Kidney capillary endothelial cell (primary cell): ENCODE measurements around the gene SVOPL.

Source experiments
- DNase-seq: peaks from one replicate; pipeline ENCODE4 v3.0.0-alpha.2; 2018; ENCODE audit warnings: low spot score

The SVOPL gene

GRCh38 chr7:138607216-138608126 lies 93.7 kb downstream of the SVOPL start:
- no peak for DNase-seq

- no peak for DNase-seq
These were observed 94.9 kb downstream of the SVOPL start for GRCh38 chr7:138606236-138606635.

GRCh38 chr7:138603549-138604318 lies 97.4 kb downstream of the SVOPL start:
- no peak for DNase-seq

GRCh38 chr7:138602451-138602850 lies 98.7 kb downstream of the SVOPL start:
- DNase-seq, result no peak

- DNase-seq, result no peak
These were observed 105.7 kb downstream of the SVOPL start for GRCh38 chr7:138595454-138595853.

- DNase-seq, result no peak
These were observed 111.0 kb downstream of the SVOPL start for GRCh38 chr7:138590154-138590553.

GRCh38 chr7:138588986-138589385 lies 112.2 kb downstream of the SVOPL start:
- no peak for DNase-seq

GRCh38 chr7:138587485-138587884 lies 113.7 kb downstream of the SVOPL start:
- DNase-seq, result no peak

GRCh38 chr7:138585283-138585993 lies 115.7 kb downstream of the SVOPL start:
- DNase-seq, result no peak

GRCh38 chr7:138584696-138585095 lies 116.5 kb downstream of the SVOPL start:
- no peak for DNase-seq

- DNase-seq, result no peak
These were observed 116.9 kb downstream of the SVOPL start for GRCh38 chr7:138584283-138584682.

- DNase-seq, result no peak
These were observed 120.1 kb downstream of the SVOPL start for GRCh38 chr7:138581065-138581464.

- DNase-seq, result no peak
These were observed 121.5 kb downstream of the SVOPL start for GRCh38 chr7:138579671-138580070.

- no peak for DNase-seq
These were observed 122.0 kb downstream of the SVOPL start for GRCh38 chr7:138579136-138579535.

GRCh38 chr7:138575897-138576428 lies 125.2 kb downstream of the SVOPL start:
- DNase-seq, result no peak

- DNase-seq, result no peak
These were observed 127.4 kb downstream of the SVOPL start for GRCh38 chr7:138573741-138574140.

GRCh38 chr7:138570715-138571114 lies 130.4 kb downstream of the SVOPL start:
- DNase-seq, result no peak

- DNase-seq, result no peak
These were observed 131.7 kb downstream of the SVOPL start for GRCh38 chr7:138569418-138569817.

- no peak for DNase-seq
These were observed 132.5 kb downstream of the SVOPL start for GRCh38 chr7:138568655-138569054.

- DNase-seq, result no peak
These were observed 135.6 kb downstream of the SVOPL start for GRCh38 chr7:138565451-138566114.

- DNase-seq, result no peak
These were observed 136.1 kb downstream of the SVOPL start for GRCh38 chr7:138565071-138565450.

- no peak for DNase-seq
These were observed 136.8 kb downstream of the SVOPL start for GRCh38 chr7:138564365-138564764.
